Activated CD8-positive, alpha-beta memory T cell treated with anti-CD3 and anti-CD28 coated beads, Interleukin-2, amount 10 ng/mL, durations not matched to agents 7 days and 5 days (primary cell): ENCODE results near the gene WDR90. TPM values are rescaled to one million over a fixed set of nuclear protein-coding genes. Genes with fewer than 3 reads are reported as not detected.
"Not testable (repeated sequence)": the region's sequence is repeated elsewhere in the genome, so short reads cannot be mapped to it uniquely, and the experiment has no call there.

Experiments used
- ATAC-seq: fragments of 150-1000 bp; cut with Tn5 transposase; one replicate; pipeline ENCODE4 v1.10.0; 2021; ENCODE audit warnings: moderate library complexity
- CTCF ChIA-PET: fragments of 350-600 bp; sonication (Branson Sonifier 250); formaldehyde crosslinking; loops from one replicate; lab custom pipeline; 2021; ENCODE audit warnings: antibody characterized with exemption; lab: Charles Lee
- DNase-seq: peaks from one replicate; pipeline ENCODE4 v3.0.0-alpha.2; 2020
- H3K27ac Mint-ChIP-seq: one replicate; pipeline ENCODE4 v1.8.0; 2021; ENCODE audit warnings: mild to moderate bottlenecking, mixed read lengths
- H3K27me3 Mint-ChIP-seq: one replicate; pipeline ENCODE4 v1.8.0; 2021; ENCODE audit warnings: mixed read lengths
- H3K36me3 Mint-ChIP-seq: one replicate; pipeline ENCODE4 v1.8.0; 2021; ENCODE audit warnings: mild to moderate bottlenecking, mixed read lengths
- H3K4me1 Mint-ChIP-seq: one replicate; pipeline ENCODE4 v1.8.0; 2021; ENCODE audit warnings: mixed read lengths
- H3K4me3 Mint-ChIP-seq: one replicate; pipeline ENCODE4 v1.8.0; 2021; ENCODE audit warnings: mild to moderate bottlenecking, moderate library complexity, mixed read lengths
- H3K9me3 Mint-ChIP-seq: one replicate; pipeline ENCODE4 v1.8.0; 2022; ENCODE audit warnings: low read depth, mixed read lengths
- total RNA-seq, 2 experiments: library from RNA; stranded (reverse); gene quantifications; one replicate each; pipeline ENCODE4 v1.2.3, GENCODE V29; 2021

WDR90 gene
- total RNA-seq, 2 experiments from 2014 or later, result 74.7 to 108 TPM

DNA sequence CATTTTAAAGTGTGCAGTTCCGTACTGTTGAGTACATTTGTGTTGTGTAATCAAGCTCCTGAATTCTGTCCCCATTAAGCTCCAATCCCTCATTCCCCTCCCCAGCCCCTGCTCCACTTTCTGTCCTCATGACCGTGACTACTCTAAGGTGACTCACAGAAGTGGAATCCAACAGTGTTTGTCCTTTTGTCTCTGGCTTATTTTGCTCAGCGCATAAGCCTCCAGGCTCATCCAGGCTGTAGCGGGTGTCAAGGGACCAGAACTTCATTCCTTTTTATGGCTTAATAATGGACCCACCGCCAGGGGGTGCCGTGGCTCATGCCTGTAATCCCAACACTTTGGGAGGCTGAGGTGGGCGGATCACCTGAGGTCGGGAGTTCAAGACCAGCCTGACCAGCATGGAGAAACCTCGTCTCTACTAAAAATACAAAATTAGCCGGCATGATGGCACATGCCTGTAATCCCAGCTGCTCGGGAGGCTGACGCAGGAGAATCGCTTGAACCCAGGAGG is 63.6 kb downstream of the WDR90 start:
- ATAC-seq, H3K36me3 Mint-ChIP-seq, H3K4me3 Mint-ChIP-seq, H3K27ac Mint-ChIP-seq, H3K4me1 Mint-ChIP-seq, H3K9me3 Mint-ChIP-seq: not testable (repeated sequence)
- H3K27me3 Mint-ChIP-seq, result peaks cover 34% of the 10 kb centered on the region
- CTCF ChIA-PET, result interaction anchor here (0.6 to 6.4 kb wide), 21 partner anchors 8 to 342 kb away, joined by 3 to 116 read pairs (median 6); partner anchors contain the start of genes ANTKMT, CCDC78, CHTF18 and CIAO3
- DNase-seq, result peak; percentile 68

DNA sequence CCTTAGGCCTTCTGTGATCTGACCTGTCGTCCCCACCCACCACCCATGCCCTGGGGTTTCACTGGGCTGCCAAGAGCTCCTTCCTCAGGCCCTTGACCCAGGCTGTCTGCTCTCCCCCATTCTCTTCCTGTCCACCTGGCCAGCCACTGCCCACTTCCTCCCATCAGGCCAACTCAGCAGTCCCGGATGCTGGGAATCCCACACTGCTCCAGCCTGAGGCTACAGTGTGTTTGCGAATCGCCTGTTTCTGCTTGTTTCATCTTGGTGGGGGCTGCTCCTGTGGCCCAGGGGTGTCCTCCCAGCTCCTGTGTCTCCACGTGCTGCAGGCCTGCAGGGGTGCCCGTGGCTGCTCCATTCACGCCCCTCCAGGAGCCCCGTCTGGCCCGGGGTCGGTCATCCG is 64.9 kb downstream of the WDR90 start:
- H3K27ac Mint-ChIP-seq, result no peak overlapping the region
- H3K36me3 Mint-ChIP-seq, result no peaks in the 10 kb centered on the region
- peaks cover 11% of the 10 kb centered on the region for H3K4me1 Mint-ChIP-seq
- DNase-seq, result no peak
- H3K27me3 Mint-ChIP-seq, result peaks cover 22% of the 10 kb centered on the region
- no peak overlapping the region for H3K4me3 Mint-ChIP-seq
- no peaks in the 10 kb centered on the region for H3K9me3 Mint-ChIP-seq
- ATAC-seq, result no peak
- CTCF ChIA-PET, result interaction anchor here (0.9 to 6.4 kb wide), 9 partner anchors 11 to 343 kb away, joined by 3 to 116 read pairs (median 5); partner anchors contain the start of genes CCDC78, CHTF18, CIAO3 and HAGHL

DNA sequence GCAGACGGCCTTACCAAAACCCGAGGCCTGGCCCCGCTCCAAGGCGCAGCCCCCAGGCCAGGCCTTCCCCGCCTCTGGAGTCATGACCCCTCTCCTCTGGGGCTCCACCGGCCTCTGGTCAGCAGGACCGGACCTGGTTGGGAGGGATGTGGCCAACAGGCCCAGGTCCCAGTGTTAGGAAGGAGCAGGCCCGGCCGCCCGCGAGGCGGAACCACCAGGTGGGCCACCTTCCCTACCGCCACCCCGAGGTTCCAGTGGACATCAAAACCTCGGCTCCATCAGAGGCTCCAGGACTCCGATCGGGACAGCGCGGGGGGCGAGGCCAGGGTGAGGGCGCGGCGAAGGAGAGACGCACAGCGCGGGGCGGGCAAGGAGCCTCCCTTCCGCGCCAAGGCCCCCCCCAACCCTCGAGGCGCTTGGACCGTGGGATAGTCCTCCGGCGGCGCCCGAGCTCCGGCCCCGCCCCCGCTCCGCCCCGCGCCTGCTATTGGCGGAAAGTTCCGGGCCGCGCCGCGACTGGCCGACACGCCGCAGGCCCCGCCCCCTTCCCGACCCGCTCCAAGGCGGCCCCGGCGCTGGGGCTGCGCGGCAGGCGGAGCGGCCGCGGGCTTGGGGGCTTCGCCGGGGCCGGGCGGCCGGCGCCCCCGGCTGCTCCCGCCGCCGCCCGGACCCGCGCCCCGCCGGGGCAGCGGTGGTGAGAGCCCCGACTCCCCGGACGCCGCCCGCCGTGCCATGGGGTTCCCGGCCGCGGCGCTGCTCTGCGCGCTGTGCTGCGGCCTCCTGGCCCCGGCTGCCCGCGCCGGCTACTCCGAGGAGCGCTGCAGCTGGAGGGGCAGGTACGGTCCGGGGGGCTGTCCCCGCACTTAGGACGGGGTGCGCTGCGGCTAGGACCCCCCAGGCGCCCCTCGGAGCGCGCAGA is 65.7 kb downstream of the WDR90 start, which contains the start of gene METRN:
TSS of gene METRN (plus strand) at position 561 of the 919 bp plus-strand sequence. CDS start at position 733, 172 bp downstream.
- H3K36me3 Mint-ChIP-seq, result no peaks in the 10 kb centered on the region
- ATAC-seq (peak; percentile 92), DNase-seq (peak; percentile 91)
- peak within 1 kb of the TSS; percentile 60 for H3K4me3 Mint-ChIP-seq
- H3K27me3 Mint-ChIP-seq, result peaks cover 16% of the 10 kb centered on the region
- no peaks in the 10 kb centered on the region for H3K9me3 Mint-ChIP-seq
- peaks cover 17% of the 10 kb centered on the region for H3K4me1 Mint-ChIP-seq
- H3K27ac Mint-ChIP-seq, result no peak within 1 kb of the TSS
- CTCF ChIA-PET, result interaction anchor here (0.9 to 6.4 kb wide), 9 partner anchors 11 to 71 kb away, joined by 3 to 116 read pairs (median 3); partner anchors contain the start of genes CCDC78, CHTF18, CIAO3 and HAGHL

DNA sequence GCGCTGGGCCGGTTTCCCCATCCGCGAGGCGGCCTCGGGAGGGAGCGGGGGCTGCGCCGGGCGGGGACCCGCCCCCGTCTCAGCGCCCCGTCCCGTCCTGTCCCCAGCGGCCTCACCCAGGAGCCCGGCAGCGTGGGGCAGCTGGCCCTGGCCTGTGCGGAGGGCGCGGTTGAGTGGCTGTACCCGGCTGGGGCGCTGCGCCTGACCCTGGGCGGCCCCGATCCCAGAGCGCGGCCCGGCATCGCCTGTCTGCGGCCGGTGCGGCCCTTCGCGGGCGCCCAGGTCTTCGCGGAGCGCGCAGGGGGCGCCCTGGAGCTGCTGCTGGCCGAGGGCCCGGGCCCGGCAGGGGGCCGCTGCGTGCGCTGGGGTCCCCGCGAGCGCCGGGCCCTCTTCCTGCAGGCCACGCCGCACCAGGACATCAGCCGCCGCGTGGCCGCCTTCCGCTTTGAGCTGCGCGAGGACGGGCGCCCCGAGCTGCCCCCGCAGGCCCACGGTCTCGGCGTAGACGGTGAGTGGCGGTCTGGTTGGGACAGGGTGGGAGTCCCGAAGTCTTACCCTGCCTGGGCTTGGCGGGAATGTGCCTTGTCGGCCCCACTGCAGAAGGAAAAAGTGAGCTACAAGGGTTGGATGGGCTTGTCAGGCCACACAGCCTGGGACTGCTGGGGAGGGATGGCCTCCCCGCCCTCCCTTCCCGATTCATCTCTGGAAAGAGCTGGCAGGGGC is 66.5 kb downstream of the WDR90 start:
- peak overlapping the region; percentile 60 for H3K4me3 Mint-ChIP-seq
- H3K9me3 Mint-ChIP-seq, result no peaks in the 10 kb centered on the region
- peaks cover 14% of the 10 kb centered on the region for H3K27me3 Mint-ChIP-seq
- CTCF ChIA-PET, result interaction anchor here (1.0 to 6.4 kb wide), 8 partner anchors 10 to 70 kb away, joined by 3 to 116 read pairs (median 9); partner anchors contain the start of genes CCDC78, CHTF18, CIAO3 and HAGHL
- ATAC-seq (peak; percentile 17), DNase-seq (no peak)
- peaks cover 25% of the 10 kb centered on the region for H3K4me1 Mint-ChIP-seq
- H3K36me3 Mint-ChIP-seq, result no peaks in the 10 kb centered on the region
- H3K27ac Mint-ChIP-seq, result no peak overlapping the region

DNA sequence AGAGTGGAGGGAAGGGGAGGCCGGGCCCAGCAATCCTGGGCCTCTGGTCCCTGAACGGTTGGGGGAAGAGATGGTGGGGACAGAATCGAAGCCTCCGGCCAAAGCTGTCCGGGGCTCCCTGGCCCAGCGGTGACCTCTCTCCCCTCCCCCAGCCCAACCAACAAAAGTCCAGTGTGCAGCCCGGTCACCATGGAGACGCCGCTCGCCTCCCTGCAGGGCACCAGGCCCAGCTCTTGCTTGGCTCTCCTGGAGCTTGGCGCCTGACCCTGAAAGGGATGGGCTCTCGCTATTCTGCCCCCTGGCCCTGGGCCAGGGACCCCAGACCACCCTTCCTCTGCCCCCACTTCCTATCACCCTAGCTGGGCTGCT is 67.0 kb downstream of the WDR90 start:
- Mint-ChIP-seq H3K4me3 (peak overlapping the region; percentile 60), H3K27me3 (peaks cover 14% of the 10 kb centered on the region), H3K27ac (no peak overlapping the region), H3K36me3 (no peaks in the 10 kb centered on the region), H3K4me1 (peaks cover 25% of the 10 kb centered on the region), H3K9me3 (no peaks in the 10 kb centered on the region)
- CTCF ChIA-PET, result interaction anchor here (1.0 to 6.4 kb wide), 6 partner anchors 10 to 70 kb away, joined by 3 to 116 read pairs (median 18); partner anchors contain the start of genes CCDC78, CHTF18, CIAO3 and HAGHL
- ATAC-seq (no peak), DNase-seq (no peak)

DNA sequence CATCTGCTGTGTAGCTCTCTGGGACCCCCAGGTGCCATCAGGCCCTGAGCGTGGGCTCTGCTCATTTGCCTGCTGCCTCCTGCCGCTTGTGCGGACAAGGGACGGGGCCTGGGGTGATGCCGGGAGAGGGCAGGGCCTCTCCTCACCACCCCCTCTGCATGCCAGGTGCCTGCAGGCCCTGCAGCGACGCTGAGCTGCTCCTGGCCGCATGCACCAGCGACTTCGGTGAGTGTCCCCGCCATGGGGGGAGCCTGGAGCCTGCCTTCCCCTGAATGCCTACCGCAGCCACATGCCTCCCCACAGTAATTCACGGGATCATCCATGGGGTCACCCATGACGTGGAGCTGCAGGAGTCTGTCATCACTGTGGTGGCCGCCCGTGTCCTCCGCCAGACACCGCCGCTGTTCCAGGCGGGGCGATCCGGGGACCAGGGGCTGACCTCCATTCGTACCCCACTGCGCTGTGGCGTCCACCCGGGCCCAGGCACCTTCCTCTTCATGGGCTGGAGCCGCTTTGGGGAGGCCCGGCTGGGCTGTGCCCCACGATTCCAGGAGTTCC is 67.7 kb downstream of the WDR90 start:
- CTCF ChIA-PET, result interaction anchor here (1.2 to 6.4 kb wide), 4 partner anchors 9 to 69 kb away, joined by 12 to 116 read pairs (median 28); partner anchors contain the start of genes CCDC78, CHTF18, CIAO3 and HAGHL
- ATAC-seq (no peak), DNase-seq (no peak)
- H3K27me3 Mint-ChIP-seq, result peaks cover 14% of the 10 kb centered on the region
- no peaks in the 10 kb centered on the region for H3K9me3 Mint-ChIP-seq
- H3K4me3 Mint-ChIP-seq, result no peak overlapping the region
- H3K36me3 Mint-ChIP-seq, result no peaks in the 10 kb centered on the region
- H3K27ac Mint-ChIP-seq, result no peak overlapping the region
- peaks cover 26% of the 10 kb centered on the region for H3K4me1 Mint-ChIP-seq

Other genes with a start within 250 kb of the WDR90 start
- gene DECR2, start 247.5 kb upstream of the WDR90 start, total RNA-seq, result 1 to 10 TPM; 5.9 to 6.3 TPM
- 10 to 100 TPM; 25.9 to 32.1 TPM for gene RAB11FIP3, start 223.7 kb upstream of the WDR90 start, total RNA-seq
- 100 to 1,000 TPM; 113 to 121 TPM for gene CAPN15, start 121.7 kb upstream of the WDR90 start, total RNA-seq
- gene PRR35, start 89.0 kb upstream of the WDR90 start, total RNA-seq, result not detected
- gene NHLRC4, start 82.4 kb upstream of the WDR90 start, total RNA-seq, result 1 to 10 TPM in 1 of 2 experiments, under 1 TPM in 1; 0.94 to 1.2 TPM
- gene PIGQ, start 79.4 kb upstream of the WDR90 start, total RNA-seq, result 10 to 100 TPM; 38.8 to 41.0 TPM
- 10 to 100 TPM; 13.3 to 14.0 TPM for gene RAB40C, start 59.3 kb upstream of the WDR90 start, total RNA-seq
- gene WFIKKN1, start 18.4 kb upstream of the WDR90 start, total RNA-seq, result under 1 TPM; 0.12 to 0.23 TPM
- gene METTL26, start 13.1 kb upstream of the WDR90 start, total RNA-seq, result 10 to 100 TPM; 86.7 to 92.6 TPM
- 10 to 100 TPM; 42.5 to 47.3 TPM for gene MCRIP2, start 7.5 kb upstream of the WDR90 start, total RNA-seq
- 100 to 1,000 TPM; 134 to 168 TPM for gene RHOT2, start 18.8 kb downstream of the WDR90 start, total RNA-seq
- gene RHBDL1, start 26.3 kb downstream of the WDR90 start, total RNA-seq, result under 1 TPM; 0.37 to 0.79 TPM
- gene STUB1, start 31.0 kb downstream of the WDR90 start, total RNA-seq, result 10 to 100 TPM; 84.2 to 87.1 TPM
- gene JMJD8, start 35.0 kb downstream of the WDR90 start, total RNA-seq, result 10 to 100 TPM; 30.5 to 37.1 TPM
- 10 to 100 TPM; 18.9 to 19.4 TPM for gene WDR24, start 41.0 kb downstream of the WDR90 start, total RNA-seq
- gene FBXL16, start 56.4 kb downstream of the WDR90 start, total RNA-seq, result 1 to 10 TPM; 4.2 to 7.5 TPM
- 10 to 100 TPM in 1 of 2 experiments, 1 to 10 TPM in 1; 9.8 to 14.0 TPM for gene METRN, start 65.8 kb downstream of the WDR90 start, total RNA-seq
- 10 to 100 TPM; 14.8 to 21.1 TPM for gene ANTKMT, start 71.8 kb downstream of the WDR90 start, total RNA-seq
- gene CCDC78, start 77.1 kb downstream of the WDR90 start, total RNA-seq, result 1 to 10 TPM; 2.5 to 2.9 TPM
- 10 to 100 TPM; 13.0 to 14.3 TPM for gene HAGHL, start 77.7 kb downstream of the WDR90 start, total RNA-seq
- gene CIAO3, start 91.6 kb downstream of the WDR90 start, total RNA-seq, result 10 to 100 TPM; 34.8 to 37.0 TPM
- gene MSLN, start 111.4 kb downstream of the WDR90 start, total RNA-seq, result not detected
- gene RPUSD1, start 139.0 kb downstream of the WDR90 start, total RNA-seq, result 10 to 100 TPM; 27.8 to 38.0 TPM
- gene CHTF18, start 139.3 kb downstream of the WDR90 start, total RNA-seq, result 100 to 1,000 TPM; 125 to 139 TPM
- not detected for gene GNG13, start 151.4 kb downstream of the WDR90 start, total RNA-seq